HG02973 (cell line): ENCODE data around the gene MTHFSD.

Experiments
- ATAC-seq: cut with Tn5 transposase; IDR thresholded peaks from one replicate; pipeline ENCODE4 v1.9.1; 2021; ENCODE audit warnings: moderate library complexity; ENCODE audit not compliant: unreplicated experiment

MTHFSD gene

DNA sequence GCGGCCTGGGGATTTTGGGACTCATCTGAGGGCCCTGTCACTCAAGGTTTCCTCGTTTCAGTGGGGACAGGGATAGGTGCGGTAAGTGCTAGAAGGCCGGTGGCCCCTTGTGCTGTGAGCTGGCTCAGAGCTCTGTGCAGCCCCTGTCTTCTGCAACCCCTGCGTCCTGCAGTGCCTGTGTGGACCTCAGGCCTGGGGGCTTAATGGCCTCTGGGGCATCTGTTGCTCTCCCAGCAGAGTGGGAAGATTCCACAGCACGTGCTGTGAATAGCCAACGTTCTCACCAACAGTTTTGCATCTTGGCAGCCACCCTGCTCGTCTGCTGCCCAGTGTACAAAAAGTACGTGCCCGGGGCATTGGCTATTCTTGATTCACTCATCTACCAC lies 16.5 kb upstream of the MTHFSD start:
- no peak for ATAC-seq

DNA sequence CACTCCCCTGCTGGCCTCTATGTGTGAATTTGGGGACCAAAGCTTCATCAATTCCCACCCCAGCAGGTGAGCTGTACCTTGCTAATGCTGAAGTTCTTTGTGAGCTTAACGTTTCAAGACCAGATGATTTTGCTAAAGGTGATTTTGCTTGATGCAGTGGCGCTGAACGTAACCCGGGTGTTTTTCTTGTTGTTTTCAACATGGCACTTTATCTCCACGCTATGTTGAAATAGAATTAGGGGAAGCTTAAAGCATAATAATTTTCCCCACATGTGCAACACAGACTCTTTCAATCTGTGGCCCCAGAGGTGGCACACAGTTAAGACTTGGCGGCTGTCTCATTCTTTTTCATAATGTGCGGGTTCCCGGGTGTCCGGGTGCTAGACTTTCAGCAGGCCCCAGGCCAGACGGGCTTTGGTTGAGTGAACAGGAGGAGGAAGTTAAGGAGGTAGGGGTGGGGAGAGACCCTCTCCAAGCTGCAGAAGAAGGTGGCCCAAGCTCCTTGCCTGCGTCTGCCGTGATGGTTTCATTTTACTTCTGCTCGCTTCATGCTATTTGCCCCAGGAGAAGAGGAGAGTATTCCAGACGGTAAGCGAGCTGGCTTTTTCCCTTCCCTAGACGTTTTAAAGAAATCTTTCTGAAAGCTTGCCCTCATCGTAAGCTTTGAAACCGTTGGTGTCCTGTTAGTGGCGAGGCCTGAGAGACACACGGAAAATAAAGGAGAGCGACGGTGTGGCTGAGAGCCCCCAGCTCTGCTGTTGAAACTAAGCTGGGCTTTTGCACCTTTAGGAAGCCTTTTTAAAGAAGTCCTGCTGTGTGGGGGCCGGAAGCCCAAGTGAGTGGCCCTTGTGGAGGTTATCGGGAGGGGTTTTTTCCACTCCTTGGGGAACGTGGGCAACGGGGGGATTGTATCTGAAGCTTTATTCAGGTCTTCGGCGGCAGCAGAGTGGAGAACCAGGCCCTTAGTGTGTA lies 15.8 kb upstream of the MTHFSD start:
- ATAC-seq = no peak

DNA sequence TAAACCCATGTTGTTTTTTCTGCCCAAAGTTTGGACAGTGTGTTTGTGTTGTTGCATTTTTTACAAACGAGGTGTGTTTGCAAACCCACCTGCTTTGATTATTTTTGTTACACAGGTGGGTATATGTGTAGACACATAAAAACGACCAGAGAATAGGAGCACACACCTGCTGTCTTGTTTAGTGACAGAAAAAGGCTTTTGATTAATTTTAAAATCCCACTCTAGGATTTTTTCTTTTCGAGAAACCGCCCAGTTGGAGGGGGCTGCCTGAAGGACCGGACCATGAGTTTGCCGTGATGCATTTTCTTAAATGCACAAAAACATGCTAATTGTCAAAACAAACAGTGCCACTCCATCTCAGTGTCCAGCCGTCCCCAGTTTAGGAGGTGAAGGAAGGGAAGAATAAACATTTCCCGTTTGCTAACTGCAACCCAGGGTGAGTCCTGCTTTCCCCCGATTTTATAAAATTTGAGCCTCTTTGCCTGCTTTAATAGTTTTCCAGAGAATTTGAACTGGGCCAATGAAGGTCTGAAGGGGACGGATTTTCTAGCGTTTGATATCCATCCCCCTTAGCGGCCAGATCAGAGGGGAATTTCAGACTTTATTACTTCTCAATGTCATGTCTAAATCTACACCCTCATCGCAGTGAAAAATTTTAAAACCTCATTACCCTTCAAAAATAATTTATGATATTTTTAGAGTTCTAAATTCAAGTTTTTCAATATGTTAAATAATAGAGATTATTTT lies 14.8 kb upstream of the MTHFSD start:
- ATAC-seq = no peak

DNA sequence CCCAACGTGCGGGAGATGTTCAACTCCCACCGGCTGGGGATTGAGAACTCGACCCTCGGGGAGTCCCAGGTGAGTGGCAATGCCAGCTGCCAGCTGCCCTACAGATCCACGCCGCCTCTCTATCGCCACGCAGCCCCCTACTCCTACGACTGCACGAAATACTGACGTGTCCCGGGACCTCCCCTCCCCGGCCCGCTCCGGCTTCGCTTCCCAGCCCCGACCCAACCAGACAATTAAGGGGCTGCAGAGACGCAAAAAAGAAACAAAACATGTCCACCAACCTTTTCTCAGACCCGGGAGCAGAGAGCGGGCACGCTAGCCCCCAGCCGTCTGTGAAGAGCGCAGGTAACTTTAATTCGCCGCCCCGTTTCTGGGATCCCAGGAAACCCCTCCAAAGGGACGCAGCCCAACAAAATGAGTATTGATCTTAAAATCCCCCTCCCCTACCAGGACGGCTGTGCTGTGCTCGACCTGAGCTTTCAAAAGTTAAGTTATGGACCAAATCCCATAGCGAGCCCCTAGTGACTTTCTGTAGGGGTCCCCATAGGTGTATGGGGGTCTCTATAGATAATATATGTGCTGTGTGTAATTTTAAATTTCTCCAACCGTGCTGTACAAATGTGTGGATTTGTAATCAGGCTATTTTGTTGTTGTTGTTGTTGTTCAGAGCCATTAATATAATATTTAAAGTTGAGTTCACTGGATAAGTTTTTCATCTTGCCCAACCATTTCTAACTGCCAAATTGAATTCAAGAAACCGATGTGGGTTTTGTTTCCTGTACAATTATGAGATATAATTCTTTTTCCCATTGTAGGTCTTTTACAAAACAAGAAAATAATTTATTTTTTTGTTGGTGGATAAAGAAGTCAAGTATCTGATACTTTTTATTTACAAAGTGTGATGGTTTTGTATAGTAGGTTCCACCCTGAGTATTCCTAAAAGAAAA lies 13.9 kb upstream of the MTHFSD start:
- no peak for ATAC-seq

DNA sequence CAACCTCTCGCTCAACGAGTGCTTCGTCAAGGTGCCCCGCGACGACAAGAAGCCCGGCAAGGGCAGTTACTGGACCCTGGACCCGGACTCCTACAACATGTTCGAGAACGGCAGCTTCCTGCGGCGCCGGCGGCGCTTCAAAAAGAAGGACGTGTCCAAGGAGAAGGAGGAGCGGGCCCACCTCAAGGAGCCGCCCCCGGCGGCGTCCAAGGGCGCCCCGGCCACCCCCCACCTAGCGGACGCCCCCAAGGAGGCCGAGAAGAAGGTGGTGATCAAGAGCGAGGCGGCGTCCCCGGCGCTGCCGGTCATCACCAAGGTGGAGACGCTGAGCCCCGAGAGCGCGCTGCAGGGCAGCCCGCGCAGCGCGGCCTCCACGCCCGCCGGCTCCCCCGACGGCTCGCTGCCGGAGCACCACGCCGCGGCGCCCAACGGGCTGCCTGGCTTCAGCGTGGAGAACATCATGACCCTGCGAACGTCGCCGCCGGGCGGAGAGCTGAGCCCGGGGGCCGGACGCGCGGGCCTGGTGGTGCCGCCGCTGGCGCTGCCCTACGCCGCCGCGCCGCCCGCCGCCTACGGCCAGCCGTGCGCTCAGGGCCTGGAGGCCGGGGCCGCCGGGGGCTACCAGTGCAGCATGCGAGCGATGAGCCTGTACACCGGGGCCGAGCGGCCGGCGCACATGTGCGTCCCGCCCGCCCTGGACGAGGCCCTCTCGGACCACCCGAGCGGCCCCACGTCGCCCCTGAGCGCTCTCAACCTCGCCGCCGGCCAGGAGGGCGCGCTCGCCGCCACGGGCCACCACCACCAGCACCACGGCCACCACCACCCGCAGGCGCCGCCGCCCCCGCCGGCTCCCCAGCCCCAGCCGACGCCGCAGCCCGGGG lies 12.9 kb upstream of the MTHFSD start:
- no peak for ATAC-seq

DNA sequence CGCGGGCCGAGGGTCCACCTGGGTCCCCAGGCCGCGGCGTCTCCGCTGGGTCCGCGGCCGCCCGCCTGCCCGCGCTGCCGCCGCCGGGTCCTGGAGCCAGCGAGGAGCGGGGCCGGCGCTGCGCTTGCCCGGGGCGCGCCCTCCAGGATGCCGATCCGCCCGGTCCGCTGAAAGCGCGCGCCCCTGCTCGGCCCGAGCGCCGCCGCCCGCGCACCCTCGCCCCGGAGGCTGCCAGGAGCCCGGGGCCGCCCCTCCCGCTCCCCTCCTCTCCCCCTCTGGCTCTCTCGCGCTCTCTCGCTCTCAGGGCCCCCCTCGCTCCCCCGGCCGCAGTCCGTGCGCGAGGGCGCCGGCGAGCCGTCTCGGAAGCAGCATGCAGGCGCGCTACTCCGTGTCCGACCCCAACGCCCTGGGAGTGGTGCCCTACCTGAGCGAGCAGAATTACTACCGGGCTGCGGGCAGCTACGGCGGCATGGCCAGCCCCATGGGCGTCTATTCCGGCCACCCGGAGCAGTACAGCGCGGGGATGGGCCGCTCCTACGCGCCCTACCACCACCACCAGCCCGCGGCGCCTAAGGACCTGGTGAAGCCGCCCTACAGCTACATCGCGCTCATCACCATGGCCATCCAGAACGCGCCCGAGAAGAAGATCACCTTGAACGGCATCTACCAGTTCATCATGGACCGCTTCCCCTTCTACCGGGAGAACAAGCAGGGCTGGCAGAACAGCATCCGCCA lies 12.1 kb upstream of the MTHFSD start:
- no peak for ATAC-seq

DNA sequence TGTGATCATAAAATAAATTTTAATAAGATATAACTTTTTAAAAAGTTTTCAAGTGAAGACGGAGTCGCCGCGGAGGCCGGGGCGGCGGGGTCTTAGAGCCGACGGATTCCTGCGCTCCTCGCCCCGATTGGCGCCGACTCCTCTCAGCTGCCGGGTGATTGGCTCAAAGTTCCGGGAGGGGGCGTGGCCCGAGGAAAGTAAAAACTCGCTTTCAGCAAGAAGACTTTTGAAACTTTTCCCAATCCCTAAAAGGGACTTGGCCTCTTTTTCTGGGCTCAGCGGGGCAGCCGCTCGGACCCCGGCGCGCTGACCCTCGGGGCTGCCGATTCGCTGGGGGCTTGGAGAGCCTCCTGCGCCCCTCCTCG lies 11.5 kb upstream of the MTHFSD start, which contains the start of gene FOXC2:
TSS of gene FOXC2 (plus strand) at position 229 of the 365 bp plus-strand sequence. CDS start 507 bp downstream, outside the sequence.
- no peak for ATAC-seq

DNA sequence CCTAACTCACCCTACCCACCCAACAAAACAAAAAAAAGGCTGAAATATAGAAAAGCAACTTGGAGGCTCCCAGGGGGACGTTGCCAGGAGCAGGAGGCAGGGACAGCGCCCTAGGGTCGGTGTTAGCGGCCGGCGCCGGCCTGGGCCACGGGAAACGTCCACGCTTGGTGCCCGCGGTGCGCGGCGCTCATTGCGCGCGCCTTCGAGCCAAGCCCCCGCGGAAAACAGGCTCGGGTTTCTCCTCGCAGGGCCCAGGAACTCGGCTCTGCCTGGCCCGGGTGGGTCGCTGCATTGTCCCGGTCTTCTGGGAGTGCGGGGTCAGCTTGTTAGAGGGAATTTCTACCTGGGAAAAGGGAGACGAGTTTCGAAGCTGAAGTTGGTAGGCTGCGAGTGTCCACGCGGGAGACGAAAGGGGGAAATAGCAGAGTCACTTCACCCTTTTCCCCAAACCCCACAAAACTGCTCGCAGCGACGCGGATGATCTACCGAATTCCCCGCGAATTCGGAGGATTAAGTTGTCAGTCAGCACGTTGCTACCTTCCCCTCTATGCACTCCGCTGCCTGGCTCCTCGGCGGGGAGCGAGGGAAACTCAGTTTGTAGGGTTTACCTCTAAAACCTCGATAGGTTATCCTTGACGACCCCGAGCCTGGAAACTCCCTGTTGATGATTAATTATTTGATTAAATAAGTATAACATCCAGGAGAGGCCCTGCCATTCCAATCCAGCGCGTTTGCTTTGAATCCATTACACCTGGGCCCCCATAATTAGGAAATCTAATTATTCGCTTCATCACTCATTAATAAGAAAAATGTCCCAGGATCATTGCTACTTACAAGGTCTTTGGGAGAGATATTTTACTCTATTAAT lies 10.8 kb upstream of the MTHFSD start:
- ATAC-seq = no peak

DNA sequence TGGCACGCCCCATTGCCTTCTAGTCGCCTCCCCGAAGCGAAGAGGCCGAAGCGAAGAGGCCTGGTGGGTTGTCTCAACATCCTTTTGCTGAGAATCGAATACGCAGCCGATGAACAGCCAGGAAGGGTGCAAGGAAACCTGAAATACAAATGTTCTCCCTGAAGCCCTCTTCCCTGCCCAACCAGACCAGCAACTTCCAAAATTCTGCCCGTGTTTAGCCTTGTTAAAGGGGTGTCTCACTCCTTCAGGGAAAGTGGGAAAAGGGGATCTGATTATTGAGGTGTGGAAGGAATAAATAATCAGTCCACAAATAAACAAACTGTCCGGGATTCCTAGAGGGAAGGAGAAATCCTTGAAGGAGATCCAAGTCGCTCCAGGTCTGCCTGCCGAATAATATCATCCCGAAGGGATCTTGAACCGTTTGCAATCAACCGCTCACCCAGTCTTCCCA lies 10.2 kb upstream of the MTHFSD start:
- ATAC-seq = no peak

DNA sequence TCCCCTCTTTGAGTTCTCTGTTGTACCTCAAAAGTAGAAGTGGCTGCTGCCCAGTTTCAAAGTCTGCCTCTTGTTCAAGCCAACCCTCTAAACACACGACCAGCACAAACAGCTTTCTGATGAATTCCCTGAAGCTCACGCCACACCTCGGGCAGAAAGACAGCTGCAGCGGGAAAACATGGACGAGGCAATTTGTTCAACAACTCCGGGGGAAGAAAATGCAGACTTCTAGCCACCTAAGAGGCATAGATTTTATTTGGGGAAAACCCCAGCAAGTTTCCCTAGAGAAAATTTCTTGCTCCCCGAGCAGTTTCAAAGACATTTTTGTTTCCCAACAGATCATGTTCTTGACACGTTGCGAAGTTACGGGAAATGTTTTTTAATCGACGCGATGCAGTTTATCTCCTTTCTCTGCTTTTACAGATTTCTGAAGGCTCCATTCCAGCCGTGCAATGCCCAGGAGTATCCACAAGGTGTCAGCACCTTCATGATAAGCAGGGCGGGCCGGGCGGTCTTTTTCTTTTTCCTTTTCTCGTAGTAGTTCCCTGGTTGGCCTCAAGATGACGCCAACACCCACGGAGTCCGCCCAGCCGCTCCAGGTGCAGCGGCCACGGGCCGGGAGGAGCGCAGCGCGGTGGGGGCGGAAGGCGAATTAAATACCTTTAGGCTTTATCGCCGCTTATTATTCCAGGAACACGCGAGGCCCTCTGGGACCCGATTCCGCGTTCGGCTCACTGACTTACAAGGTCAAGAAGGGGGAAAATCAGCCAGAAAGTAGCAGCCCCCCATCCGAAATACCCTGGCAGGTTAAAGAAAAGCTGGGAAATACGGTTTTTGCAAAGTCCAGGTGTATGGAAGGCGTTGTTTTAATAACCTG lies 8.7 kb upstream of the MTHFSD start:
- peak; percentile 77 for ATAC-seq

DNA sequence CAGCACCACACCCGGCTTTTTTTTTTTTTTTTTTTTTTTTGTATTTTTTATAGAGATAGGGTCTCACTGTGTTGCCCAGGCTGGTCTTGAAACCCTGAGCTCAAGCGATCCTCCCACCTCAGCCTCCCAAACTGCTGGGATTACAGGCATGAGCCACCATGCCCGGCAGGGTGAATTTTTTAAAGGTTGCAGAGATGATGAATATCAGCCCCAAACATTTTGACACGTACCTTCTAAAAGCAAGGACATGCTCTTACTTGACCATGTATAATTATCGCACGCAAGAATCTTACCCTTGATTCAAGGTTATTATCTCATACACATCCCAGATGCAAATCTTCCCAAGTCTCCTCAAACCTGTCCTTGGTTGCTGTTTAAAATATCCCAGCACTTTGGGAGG lies 7.3 kb upstream of the MTHFSD start:
- ATAC-seq = no peak

DNA sequence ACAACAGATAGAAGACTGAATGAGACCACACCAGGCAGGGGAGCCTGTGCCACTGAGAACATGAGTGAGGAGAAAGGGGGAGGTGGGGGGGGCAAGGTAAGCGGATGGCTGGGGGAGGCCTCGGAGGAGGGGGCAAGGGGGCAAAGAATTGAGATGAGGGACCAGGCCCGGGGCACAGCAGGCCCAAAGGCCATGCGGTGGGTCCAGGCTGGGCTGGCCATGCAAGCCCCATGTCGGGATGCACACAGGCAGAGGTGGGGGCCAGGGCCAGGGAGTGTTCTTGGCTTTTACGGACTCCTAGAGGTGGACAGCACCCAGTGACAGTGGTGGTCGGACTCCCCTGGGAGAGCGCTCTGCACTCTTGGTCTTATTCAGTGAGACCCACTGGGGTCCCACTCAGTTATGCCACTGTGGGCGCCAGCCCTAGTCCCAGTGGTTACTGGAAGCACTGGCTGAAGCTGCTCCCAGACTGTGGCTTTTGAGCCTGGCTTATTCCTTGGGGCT lies 4.8 kb upstream of the MTHFSD start:
- ATAC-seq = no peak

DNA sequence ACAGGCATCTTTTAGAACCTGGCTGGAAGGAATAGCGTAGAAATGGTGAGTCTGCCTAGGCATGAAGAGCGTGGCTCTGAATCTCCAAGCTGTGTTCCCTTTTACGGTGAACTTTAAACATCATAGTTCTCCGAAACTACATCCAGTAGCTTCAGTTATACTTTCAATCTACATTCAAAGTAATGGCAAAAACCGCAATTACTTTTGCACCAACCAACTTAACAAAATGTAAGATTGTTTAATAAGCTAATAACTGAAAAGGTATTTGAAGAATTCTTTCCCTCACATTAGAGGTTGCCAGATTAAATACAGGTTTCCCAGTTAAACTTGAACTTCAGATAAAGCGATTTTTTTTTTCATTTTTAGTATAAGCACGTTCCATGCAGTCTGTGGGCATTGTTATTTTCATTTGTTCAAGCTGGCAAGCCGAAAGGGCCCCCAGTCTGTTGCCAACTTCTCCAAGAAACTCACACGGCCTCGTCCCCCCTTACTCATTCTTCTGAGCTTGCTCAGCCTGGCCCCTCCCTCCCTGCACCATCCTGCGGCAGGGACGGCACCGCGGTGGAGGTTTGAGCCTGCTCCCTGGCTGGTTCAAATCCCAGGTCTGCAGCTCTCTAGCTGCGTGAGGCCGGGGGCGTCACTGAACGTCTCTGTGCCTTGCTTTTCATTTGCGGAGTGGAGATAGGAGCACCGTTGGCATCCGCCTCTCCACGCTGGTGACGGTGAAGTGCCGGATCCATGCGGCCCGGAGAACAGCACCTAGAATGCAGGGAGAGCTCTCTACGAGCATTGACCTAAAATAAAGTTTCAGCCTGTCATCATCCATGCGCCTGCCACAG lies 3.5 kb upstream of the MTHFSD start:
- ATAC-seq = no peak

DNA sequence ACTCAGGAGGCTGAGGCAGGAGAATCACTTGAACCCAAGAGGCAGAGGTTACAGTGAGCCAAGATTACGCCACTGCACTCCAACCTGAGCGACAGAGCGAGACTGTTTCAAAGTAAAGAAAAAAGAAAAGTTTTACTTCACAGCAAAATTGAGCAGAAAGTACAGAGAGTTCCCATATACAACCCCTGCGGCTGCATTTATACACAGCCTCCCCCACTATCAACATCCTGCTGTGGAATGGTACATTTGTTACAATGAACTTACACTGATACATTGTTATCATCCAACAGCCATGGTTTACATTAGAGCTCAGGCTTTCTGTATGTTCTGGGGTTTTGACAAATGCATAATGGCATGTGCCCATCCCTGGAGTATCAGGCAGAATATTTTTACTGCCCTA lies 2.6 kb upstream of the MTHFSD start:
- ATAC-seq = no peak

DNA sequence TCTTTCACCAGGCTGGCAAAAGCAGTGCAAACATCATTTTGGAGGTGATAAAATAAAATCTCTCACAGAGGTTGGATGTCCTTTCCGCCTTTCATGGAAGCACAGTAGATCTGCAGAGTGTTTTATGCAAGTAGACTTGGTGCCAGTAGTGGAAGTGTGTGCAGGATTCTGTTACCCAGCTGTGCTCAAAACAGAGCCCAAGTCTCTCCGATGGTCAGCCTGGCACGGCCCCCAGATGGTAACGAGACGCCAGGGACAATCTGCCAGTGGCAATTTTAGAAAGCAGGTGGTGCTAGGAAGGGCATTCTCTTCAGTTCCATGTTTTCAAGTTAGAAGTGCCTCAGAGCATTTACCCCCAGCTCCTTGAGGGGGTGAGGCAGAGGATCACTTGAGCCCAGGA lies 1.5 kb upstream of the MTHFSD start:
- no peak for ATAC-seq

DNA sequence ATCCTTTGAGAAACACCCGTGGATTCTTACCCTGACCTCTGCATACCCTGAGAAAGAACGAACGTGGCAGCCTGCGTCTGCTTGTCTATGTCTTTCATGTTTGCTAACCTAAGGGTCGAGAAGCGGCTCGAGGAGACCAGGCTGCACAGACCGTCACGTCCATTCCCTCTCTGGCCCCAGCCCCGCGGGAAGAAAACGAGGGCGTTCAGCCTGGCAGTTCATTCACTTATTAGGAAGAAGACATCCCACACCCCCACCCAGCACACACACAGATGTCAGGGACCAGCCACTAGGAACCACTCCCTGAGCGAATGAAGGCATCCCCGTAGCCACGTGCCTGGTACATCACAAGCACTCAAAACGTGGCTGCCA lies 655 bp upstream of the MTHFSD start:
- no peak for ATAC-seq
